ENCODE results near the gene PWWP2B.
A peak's percentile ranks its signal among the peaks of the same experiment; 100 is the strongest.

PWWP2B gene

GRCh38 chr10:132460691-132461090 is 63.7 kb downstream of the PWWP2B start:
- DNase-seq (no peak), ATAC-seq (no peak)
- Mint-ChIP-seq H3K4me1 (peaks cover 7% of the 10 kb centered on the region), H3K27me3 (no peaks in the 10 kb centered on the region), H3K9me3 (no peaks in the 10 kb centered on the region), H3K27ac (peak overlapping the region in 1 of 2 donors; percentile 68), H3K4me3 (no peak overlapping the region)

GRCh38 chr10:132461103-132461682 is 64.2 kb downstream of the PWWP2B start:
- no peak for DNase-seq
- ATAC-seq = no peak
- H3K27ac Mint-ChIP-seq = no peak overlapping the region
- no peaks in the 10 kb centered on the region for H3K27me3 Mint-ChIP-seq
- peaks cover 7% of the 10 kb centered on the region for H3K4me1 Mint-ChIP-seq
- H3K4me3 Mint-ChIP-seq = no peak overlapping the region
- H3K9me3 Mint-ChIP-seq = no peaks in the 10 kb centered on the region

- no peak for DNase-seq
- H3K9me3 Mint-ChIP-seq = no peaks in the 10 kb centered on the region
- ATAC-seq = no peak
- no peaks in the 10 kb centered on the region for H3K27me3 Mint-ChIP-seq
- peaks cover 7% of the 10 kb centered on the region for H3K4me1 Mint-ChIP-seq
- no peak overlapping the region for H3K27ac Mint-ChIP-seq
- no peak overlapping the region for H3K4me3 Mint-ChIP-seq
Measured at GRCh38 chr10:132461683-132462231, 64.8 kb downstream of the PWWP2B start.

GRCh38 chr10:132462463-132463332 is 65.7 kb downstream of the PWWP2B start:
- Mint-ChIP-seq H3K27me3 (no peaks in the 10 kb centered on the region), H3K9me3 (no peaks in the 10 kb centered on the region), H3K4me1 (peaks cover 7% of the 10 kb centered on the region), H3K27ac (no peak overlapping the region), H3K4me3 (no peak overlapping the region)
- DNase-seq (no peak), ATAC-seq (no peak)

GRCh38 chr10:132463333-132464255 is 66.6 kb downstream of the PWWP2B start:
- no peak overlapping the region for H3K27ac Mint-ChIP-seq
- no peak for ATAC-seq
- no peaks in the 10 kb centered on the region for H3K9me3 Mint-ChIP-seq
- H3K27me3 Mint-ChIP-seq = no peaks in the 10 kb centered on the region
- DNase-seq = no peak
- no peak overlapping the region for H3K4me3 Mint-ChIP-seq
- H3K4me1 Mint-ChIP-seq = peaks cover 5% of the 10 kb centered on the region

- Mint-ChIP-seq H3K4me1 (peaks cover 3% of the 10 kb centered on the region), H3K4me3 (no peak overlapping the region), H3K27ac (peak overlapping the region in 1 of 2 donors; percentile 71), H3K27me3 (no peaks in the 10 kb centered on the region), H3K9me3 (no peaks in the 10 kb centered on the region)
- DNase-seq (no peak), ATAC-seq (no peak)
Measured at GRCh38 chr10:132464256-132465192, 67.5 kb downstream of the PWWP2B start.

GRCh38 chr10:132465193-132465888 is 68.3 kb downstream of the PWWP2B start:
- Mint-ChIP-seq H3K4me1 (peaks cover 9% of the 10 kb centered on the region), H3K9me3 (no peaks in the 10 kb centered on the region), H3K27ac (peak overlapping the region in 1 of 2 donors; percentile 68), H3K4me3 (no peak overlapping the region), H3K27me3 (no peaks in the 10 kb centered on the region)
- no peak for DNase-seq
- ATAC-seq = no peak

- peaks cover 0 to 3% of the 10 kb centered on the region in 2 donors for H3K9me3 Mint-ChIP-seq
Measured at GRCh38 chr10:132465889-132466519, 69.0 kb downstream of the PWWP2B start.

GRCh38 chr10:132466520-132467463 is 69.8 kb downstream of the PWWP2B start:
- no peak overlapping the region for H3K27ac Mint-ChIP-seq
- DNase-seq (no peak), ATAC-seq (no peak)
- H3K9me3 Mint-ChIP-seq = peaks cover 0 to 6% of the 10 kb centered on the region in 2 donors
- no peak overlapping the region for H3K4me3 Mint-ChIP-seq
- peaks cover 10% of the 10 kb centered on the region for H3K27me3 Mint-ChIP-seq
- H3K4me1 Mint-ChIP-seq = peaks cover 19% of the 10 kb centered on the region

More at GRCh38 chr10:132465889-132466519, 69.0 kb downstream of the PWWP2B start:
- ATAC-seq (no peak), DNase-seq (no peak)
- no peak overlapping the region for H3K4me3 Mint-ChIP-seq
- peaks cover 16% of the 10 kb centered on the region for H3K4me1 Mint-ChIP-seq
- peaks cover 5% of the 10 kb centered on the region for H3K27me3 Mint-ChIP-seq
- no peak overlapping the region for H3K27ac Mint-ChIP-seq
